B cell (primary cell): ENCODE measurements around the gene NTN1. TPM values are rescaled to one million over a fixed set of nuclear protein-coding genes. Genes with fewer than 3 reads are reported as not detected.

Experiments
- ATAC-seq: fragments of 200-7000 bp; cut with Tn5 transposase; one replicate; pipeline ENCODE4 v1.10.0; 2021; ENCODE audit warnings: low read depth, mild to moderate bottlenecking, moderate number of reproducible peaks, moderate library complexity
- CTCF ChIA-PET: fragments of 350-600 bp; sonication (Branson Sonifier 250); formaldehyde crosslinking; loops from one replicate; lab custom pipeline; 2021; ENCODE audit warnings: antibody characterized with exemption, inconsistent platforms; lab: Charles Lee
- POLR2A ChIA-PET: fragments of 350-600 bp; sonication (Branson Sonifier 250); formaldehyde crosslinking; loops from one replicate; lab custom pipeline; 2021; ENCODE audit warnings: antibody characterized with exemption; lab: Charles Lee
- DNase-seq: peaks from one replicate; pipeline ENCODE4 v3.0.0; 2013
- H2AFZ ChIP-seq: 2 replicates; pipeline ENCODE4 v1.6.1; 2012; ENCODE audit warnings: mild to moderate bottlenecking, low read depth, low read length; ENCODE audit not compliant: insufficient read depth, poor library complexity, severe bottlenecking
- H3K27ac ChIP-seq, 2 donors: 1 replicate in 1 of 2; 2 replicates in 1 of 2; pipeline ENCODE4 v1.5.1; 2012 to 2013; ENCODE audit warnings: low read length in 2 of 2, mild to moderate bottlenecking in 2 of 2, moderate library complexity in 1 of 2
- H3K27me3 ChIP-seq, 4 experiments: fragments of 200-600 bp in 1 of 4; sonication (generic) in 1 of 4; replicated peaks in 1 of 4; 1 replicate in 2 of 4; 2 replicates in 2 of 4; pipeline versions ENCODE4 v1.6.1 to v1.7.0; 2013 to 2016; ENCODE audit warnings: low read length in 3 of 4, mild to moderate bottlenecking in 2 of 4, mixed read lengths in 1 of 4, moderate library complexity in 1 of 4; ENCODE audit not compliant: insufficient read depth in 4 of 4, control insufficient read depth in 3 of 4; ENCODE audit errors: control extremely low read depth in 1 of 4
- H3K36me3 ChIP-seq, 2 experiments: replicated peaks in 1 of 2; 1 replicate in 1 of 2; 2 replicates in 1 of 2; pipeline versions ENCODE4 v1.6.1 to v1.7.1; 2013; ENCODE audit warnings: low read length in 1 of 2; ENCODE audit not compliant: insufficient read depth in 2 of 2, control insufficient read depth in 1 of 2; ENCODE audit errors: control extremely low read depth in 1 of 2, extremely low read depth in 1 of 2
- H3K4me1 ChIP-seq, 2 donors: fragments of 200-600 bp in 1 of 2; sonication (generic) in 1 of 2; 1 replicate in 1 of 2; 2 replicates in 1 of 2; pipeline versions ENCODE4 v1.5.1 to v1.6.1; 2013 to 2017; ENCODE audit warnings: low read length in 2 of 2; ENCODE audit not compliant: control insufficient read depth in 2 of 2, insufficient read depth in 2 of 2
- H3K4me2 ChIP-seq: replicated peaks from 2 replicates; pipeline ENCODE3; 2012; ENCODE audit warnings: mild to moderate bottlenecking, low read depth, low read length; ENCODE audit not compliant: poor library complexity, severe bottlenecking
- H3K4me3 ChIP-seq, 5 experiments: fragments of 200-600 bp in 1 of 5; sonication (generic) in 1 of 5; 1 replicate in 3 of 5; 2 replicates in 2 of 5; pipeline versions ENCODE4 v1.5.1 to v1.7.0; 2011 to 2016; ENCODE audit warnings: low read length in 4 of 5, mild to moderate bottlenecking in 4 of 5, low read depth in 2 of 5, control low read depth in 1 of 5, moderate library complexity in 1 of 5; ENCODE audit not compliant: insufficient read depth in 1 of 5; ENCODE audit errors: control extremely low read depth in 1 of 5, extremely low read depth in 1 of 5
- H3K79me2 ChIP-seq: fragments of 200-600 bp; sonication (generic); one replicate; pipeline ENCODE4 v1.6.0; 2016; ENCODE audit warnings: low read length; ENCODE audit not compliant: control insufficient read depth, insufficient read depth
- H3K9ac ChIP-seq: fragments of 200-600 bp; sonication (generic); 2 replicates; pipeline ENCODE4 v1.6.1; 2017; ENCODE audit warnings: mild to moderate bottlenecking, low read length, moderate library complexity
- H3K9me3 ChIP-seq, 3 donors: one replicate each; pipeline versions ENCODE4 v1.6.1 to v1.7.1; 2013; ENCODE audit warnings: low read length in 2 of 3; ENCODE audit not compliant: control insufficient read depth in 2 of 3, insufficient read depth in 1 of 3; ENCODE audit errors: control extremely low read depth in 1 of 3
- H4K20me1 ChIP-seq: 2 replicates; pipeline ENCODE4 v1.6.0; 2012; ENCODE audit warnings: mild to moderate bottlenecking, low read length; ENCODE audit not compliant: insufficient read depth, control insufficient read depth, poor library complexity, severe bottlenecking
- H3K27ac Mint-ChIP-seq: one replicate; pipeline ENCODE4 v1.8.0; 2021; ENCODE audit warnings: mixed read lengths
- H3K27me3 Mint-ChIP-seq: one replicate; pipeline ENCODE4 v1.8.0; 2021; ENCODE audit warnings: mixed read lengths
- H3K4me1 Mint-ChIP-seq: one replicate; pipeline ENCODE4 v1.8.0; 2021; ENCODE audit warnings: mixed read lengths
- H3K4me3 Mint-ChIP-seq: one replicate; pipeline ENCODE4 v1.8.0; 2021; ENCODE audit warnings: mixed read lengths
- H3K9me3 Mint-ChIP-seq: one replicate; pipeline ENCODE4 v1.8.0; 2022; ENCODE audit warnings: mixed read lengths; ENCODE audit not compliant: insufficient read depth
- CTCF ChIP-seq: fragments of 200-600 bp; IDR thresholded peaks from one replicate; pipeline ENCODE4 v1.8.0; 2022; ENCODE audit warnings: antibody characterized with exemption, mild to moderate bottlenecking
- EZH2 ChIP-seq: IDR thresholded peaks from 2 replicates; pipeline ENCODE4 v1.6.1; 2012; ENCODE audit warnings: borderline replicate concordance, low read depth, mild to moderate bottlenecking, moderate library complexity, low read length; ENCODE audit not compliant: insufficient read depth, poor library complexity, severe bottlenecking
- WGBS: methylation state at CpG from one replicate; pipeline ENCODE4 v1.1.5; 2013; ENCODE audit warnings: missing lambda C conversion rate; ENCODE audit not compliant: insufficient coverage; 5-methylcytosine and 5-hydroxymethylcytosine counted together
- intact Hi-C: fragments of 100-400 bp; cut with micrococcal nuclease; formaldehyde crosslinking; loops from one replicate; pipeline ENCODE4 v1.10.0; 2022
- polyA plus RNA-seq: library from polyadenylated mRNA; depleted of rRNA; stranded (reverse); fragments of >200 nt; gene quantifications from 2 replicates; pipeline ENCODE4 v1.2.3, GENCODE V29; 2012
- total RNA-seq, 2 donors: library from RNA; stranded (reverse); fragments of 120-200 nt in 1 of 2; gene quantifications; 1 replicate in 1 of 2; 2 replicates in 1 of 2; pipeline versions ENCODE4 v1.2.3 to v1.2.4, GENCODE V29; 2013 to 2022

The NTN1 gene
- total and polyA plus RNA-seq, 2 donors (not counting 1 experiment from before 2014, with no cell fraction given), result 0.10 to 0.25 TPM

GRCh38 chr17:9239246-9239792 is 218.0 kb downstream of the NTN1 start:
- Histone ChIP-seq H3K4me1 (peaks cover 13 to 20% of the 10 kb centered on the region in 2 donors), H3K9me3 (peaks cover 0 to 2% (median 0%) of the 10 kb centered on the region in 3 donors), H3K36me3 (no peaks in the 10 kb centered on the region), H3K79me2 (no peaks in the 10 kb centered on the region), H3K27me3 (peaks cover 0 to 20% (median 0%) of the 10 kb centered on the region in 4 experiments), H2AFZ (peak overlapping the region; percentile 94), H3K9ac (peak overlapping the region; percentile 74), H3K4me3 (peak overlapping the region; percentile 39 to 72 (median 59)), H4K20me1 (no peaks in the 10 kb centered on the region), H3K4me2 (peak overlapping the region; percentile 99), H3K27ac (no peak overlapping the region)
- H3K27ac Mint-ChIP-seq, result peak overlapping the region; percentile 56
- peaks cover 24% of the 10 kb centered on the region for H3K4me1 Mint-ChIP-seq
- CTCF ChIA-PET, result no interaction called here
- H3K4me3 Mint-ChIP-seq, result peak overlapping the region; percentile 89
- DNase-seq (no peak), ATAC-seq (no peak)
- H3K27me3 Mint-ChIP-seq, result peaks cover 10% of the 10 kb centered on the region
- WGBS, result 22% methylated on average over 26 of the region's 27 CpGs
- TF ChIP-seq EZH2 (no peak), CTCF (no peak)
- intact Hi-C loops, result no loop called here
- POLR2A ChIA-PET, result interaction anchor here (1.0 kb wide), 1 partner anchor 16 kb away, joined by 3 read pairs; no protein-coding TSS in a partner anchor
- H3K9me3 Mint-ChIP-seq, result no peaks in the 10 kb centered on the region
